ENCODE results near the gene ZNF100.

DNA sequence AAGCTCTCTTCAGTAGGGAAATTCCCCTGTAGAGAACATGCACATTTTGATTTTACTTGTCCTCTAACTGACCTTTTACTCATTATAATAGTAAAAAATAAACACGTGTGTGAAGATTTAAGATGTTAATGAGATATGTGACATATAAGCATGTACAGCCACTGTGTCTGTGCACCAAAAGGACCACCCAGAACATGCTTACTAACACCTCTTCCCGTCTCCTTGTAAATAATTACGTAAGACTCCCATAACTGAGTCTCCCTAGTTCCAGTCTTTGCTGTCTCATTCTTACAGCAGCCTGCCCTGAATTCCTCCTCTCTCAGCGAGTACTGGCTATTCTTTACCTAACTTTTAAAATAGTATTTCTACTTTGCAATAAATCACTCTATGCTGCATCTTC is 53.6 kb downstream of the ZNF100 start:
- TF ChIP-seq POLR2A (IDR thresholded peaks at IDR 0.05) = no peak
- TF ChIP-seq, protein P1, sequence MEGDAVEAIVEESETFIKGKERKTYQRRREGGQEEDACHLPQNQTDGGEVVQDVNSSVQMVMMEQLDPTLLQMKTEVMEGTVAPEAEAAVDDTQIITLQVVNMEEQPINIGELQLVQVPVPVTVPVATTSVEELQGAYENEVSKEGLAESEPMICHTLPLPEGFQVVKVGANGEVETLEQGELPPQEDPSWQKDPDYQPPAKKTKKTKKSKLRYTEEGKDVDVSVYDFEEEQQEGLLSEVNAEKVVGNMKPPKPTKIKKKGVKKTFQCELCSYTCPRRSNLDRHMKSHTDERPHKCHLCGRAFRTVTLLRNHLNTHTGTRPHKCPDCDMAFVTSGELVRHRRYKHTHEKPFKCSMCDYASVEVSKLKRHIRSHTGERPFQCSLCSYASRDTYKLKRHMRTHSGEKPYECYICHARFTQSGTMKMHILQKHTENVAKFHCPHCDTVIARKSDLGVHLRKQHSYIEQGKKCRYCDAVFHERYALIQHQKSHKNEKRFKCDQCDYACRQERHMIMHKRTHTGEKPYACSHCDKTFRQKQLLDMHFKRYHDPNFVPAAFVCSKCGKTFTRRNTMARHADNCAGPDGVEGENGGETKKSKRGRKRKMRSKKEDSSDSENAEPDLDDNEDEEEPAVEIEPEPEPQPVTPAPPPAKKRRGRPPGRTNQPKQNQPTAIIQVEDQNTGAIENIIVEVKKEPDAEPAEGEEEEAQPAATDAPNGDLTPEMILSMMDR (IDR thresholded peaks at IDR 0.05) = no peak
- no peak for TF ChIP-seq POLR2AphosphoS5 (IDR thresholded peaks at IDR 0.05)

All from gastroesophageal sphincter (tissue), 3 donors.